Measurements from ENCODE around the gene SHF.

The SHF gene

GRCh38 chr15:45200799-45201556, 13.2 kb upstream of the SHF start:
- H3K79me2 ChIP-seq (ENCODE audit: control insufficient read depth, low read length) = no peaks in the 10 kb centered on the region
- peak overlapping the region; percentile 79 for H3K27ac ChIP-seq (ENCODE audit: low read depth, low read length)
- H3K36me3 ChIP-seq (ENCODE audit: control insufficient read depth, low read length) = no peaks in the 10 kb centered on the region
- no peaks in the 10 kb centered on the region for H3K9me2 ChIP-seq (replicated peaks; ENCODE audit: control insufficient read depth, low read length)
- H3K9me3 ChIP-seq (ENCODE audit: control insufficient read depth, insufficient read depth, low read length) = no peaks in the 10 kb centered on the region
- peak overlapping the region; percentile 78 for H3K4me2 ChIP-seq (ENCODE audit: low read length)
- no peaks in the 10 kb centered on the region for H4K20me1 ChIP-seq (ENCODE audit: control insufficient read depth, insufficient read depth, low read depth, low read length)
- H3F3A ChIP-seq (ENCODE audit: control insufficient read depth, insufficient read depth) = peaks cover 17% of the 10 kb centered on the region
- TF ChIP-seq CTCF (IDR thresholded peaks at IDR 0.05; ENCODE audit: low read depth, low read length, poor library complexity, severe bottlenecking) = no peak
- TF ChIP-seq EZH2phosphoT487 (IDR thresholded peaks at IDR 0.05; ENCODE audit: borderline replicate concordance, low read length) = no peak
- H3K27me3 ChIP-seq (ENCODE audit: control insufficient read depth, low read length) = no peaks in the 10 kb centered on the region
- H3K4me1 ChIP-seq (ENCODE audit: control insufficient read depth, low read length) = peaks cover 35% of the 10 kb centered on the region
- peak overlapping the region; percentile 93 for H3K4me3 ChIP-seq (ENCODE audit: low read length)

- Histone ChIP-seq H3K4me2 (ENCODE audit: low read length) (peak overlapping the region; percentile 78), H3K4me3 (ENCODE audit: low read length) (peak overlapping the region; percentile 93), H4K20me1 (ENCODE audit: control insufficient read depth, insufficient read depth, low read depth, low read length) (no peaks in the 10 kb centered on the region), H3K9me2 (replicated peaks; ENCODE audit: control insufficient read depth, low read length) (no peaks in the 10 kb centered on the region), H3K27ac (ENCODE audit: low read depth, low read length) (peak overlapping the region; percentile 79), H3F3A (ENCODE audit: control insufficient read depth, insufficient read depth) (peaks cover 17% of the 10 kb centered on the region), H3K36me3 (ENCODE audit: control insufficient read depth, low read length) (no peaks in the 10 kb centered on the region), H3K27me3 (ENCODE audit: control insufficient read depth, low read length) (no peaks in the 10 kb centered on the region), H3K4me1 (ENCODE audit: control insufficient read depth, low read length) (peaks cover 35% of the 10 kb centered on the region), H3K9me3 (ENCODE audit: control insufficient read depth, insufficient read depth, low read length) (no peaks in the 10 kb centered on the region), H3K79me2 (ENCODE audit: control insufficient read depth, low read length) (no peaks in the 10 kb centered on the region)
- TF ChIP-seq EZH2phosphoT487 (IDR thresholded peaks at IDR 0.05; ENCODE audit: borderline replicate concordance, low read length) (no peak), CTCF (IDR thresholded peaks at IDR 0.05; ENCODE audit: low read depth, low read length, poor library complexity, severe bottlenecking) (no peak)
Measured at GRCh38 chr15:45200001-45200798, 12.4 kb upstream of the SHF start.

- peak overlapping the region; percentile 93 for H3K4me3 ChIP-seq (ENCODE audit: low read length)
- H3K27ac ChIP-seq (ENCODE audit: low read depth, low read length) = peak overlapping the region; percentile 79
- peaks cover 17% of the 10 kb centered on the region for H3F3A ChIP-seq (ENCODE audit: control insufficient read depth, insufficient read depth)
- peaks cover 31% of the 10 kb centered on the region for H3K4me1 ChIP-seq (ENCODE audit: control insufficient read depth, low read length)
- H3K4me2 ChIP-seq (ENCODE audit: low read length) = peak overlapping the region; percentile 78
- TF ChIP-seq CTCF (IDR thresholded peaks at IDR 0.05; ENCODE audit: low read depth, low read length, poor library complexity, severe bottlenecking) (peak; percentile 41), EZH2phosphoT487 (IDR thresholded peaks at IDR 0.05; ENCODE audit: borderline replicate concordance, low read length) (no peak)
- H3K27me3 ChIP-seq (ENCODE audit: control insufficient read depth, low read length) = no peaks in the 10 kb centered on the region
- no peaks in the 10 kb centered on the region for H3K36me3 ChIP-seq (ENCODE audit: control insufficient read depth, low read length)
- no peaks in the 10 kb centered on the region for H3K79me2 ChIP-seq (ENCODE audit: control insufficient read depth, low read length)
- H3K9me2 ChIP-seq (replicated peaks; ENCODE audit: control insufficient read depth, low read length) = no peaks in the 10 kb centered on the region
- H4K20me1 ChIP-seq (ENCODE audit: control insufficient read depth, insufficient read depth, low read depth, low read length) = no peaks in the 10 kb centered on the region
- H3K9me3 ChIP-seq (ENCODE audit: control insufficient read depth, insufficient read depth, low read length) = no peaks in the 10 kb centered on the region
Measured at GRCh38 chr15:45199136-45199810, 11.5 kb upstream of the SHF start.
